H1 (cell line): ENCODE measurements around the gene UBAP1. TPM values are rescaled to one million over a fixed set of nuclear protein-coding genes. Genes with fewer than 3 reads are reported as not detected.

Experiments used
- CTCF ChIA-PET: fragments of 300-600 bp; sonication (Branson Sonifier 250); formaldehyde crosslinking; loops from one replicate; lab custom pipeline; 2021; ENCODE audit not compliant: partially characterized antibody; lab: Charles Lee
- POLR2A ChIA-PET: fragments of 300-600 bp; sonication (Branson Sonifier 250); formaldehyde crosslinking; loops from one replicate; lab custom pipeline; 2021; ENCODE audit warnings: inconsistent platforms; ENCODE audit not compliant: partially characterized antibody; lab: Charles Lee
- DNase-seq, 2 experiments: peaks; one replicate each; pipeline versions ENCODE4 v3.0.0 to v3.0.0-alpha.2; 2010 to 2022; ENCODE audit warnings: low spot score in 2 of 2, low read depth in 1 of 2, mixed read lengths in 1 of 2
- FAIRE-seq: peaks from 2 replicates; lab custom pipeline; 2011; peaks lifted over from hg19 to GRCh38; lab: Jason Lieb, UNC
- H2AFZ ChIP-seq: 2 replicates; pipeline ENCODE4 v1.8.1; 2012; ENCODE audit warnings: low read length, inconsistent platforms
- H2AK5ac ChIP-seq: 2 replicates; pipeline ENCODE4 v1.6.1; 2013; ENCODE audit warnings: low read depth, low read length
- H2BK120ac ChIP-seq: replicated peaks from 2 replicates; pipeline ENCODE3; 2013; ENCODE audit warnings: low read depth, low read length, inconsistent platforms
- H2BK12ac ChIP-seq: 2 replicates; pipeline ENCODE4 v1.6.1; 2013; ENCODE audit warnings: low read depth, low read length
- H2BK15ac ChIP-seq: 2 replicates; pipeline ENCODE4 v1.6.1; 2013; ENCODE audit warnings: low read length
- H2BK20ac ChIP-seq: 2 replicates; pipeline ENCODE4 v1.6.1; 2013; ENCODE audit warnings: low read length
- H2BK5ac ChIP-seq: 2 replicates; pipeline ENCODE4 v1.6.1; 2013; ENCODE audit warnings: low read depth, low read length
- H3K14ac ChIP-seq: 2 replicates; pipeline ENCODE4 v1.6.1; 2013; ENCODE audit warnings: inconsistent platforms; ENCODE audit not compliant: insufficient read length
- H3K18ac ChIP-seq: 2 replicates; pipeline ENCODE4 v1.6.1; 2013; ENCODE audit warnings: low read length; ENCODE audit errors: extremely low read depth
- H3K23ac ChIP-seq: 2 replicates; pipeline ENCODE4 v1.6.1; 2013; ENCODE audit warnings: inconsistent platforms; ENCODE audit not compliant: insufficient read length
- H3K23me2 ChIP-seq: 2 replicates; pipeline ENCODE4 v1.6.1; 2013; ENCODE audit warnings: low read depth, low read length
- H3K27ac ChIP-seq: 2 replicates; pipeline ENCODE4 v1.6.1; 2011; ENCODE audit warnings: low read depth, low read length, inconsistent platforms
- H3K27me3 ChIP-seq, 4 experiments: replicated peaks in 1 of 4; 1 replicate in 1 of 4; 2 replicates in 3 of 4; pipeline versions ENCODE4 v1.6.1 to v1.8.1; 2011 to 2013; ENCODE audit warnings: low read length in 3 of 4, mild to moderate bottlenecking in 3 of 4, inconsistent platforms in 2 of 4, mixed read lengths in 2 of 4, moderate library complexity in 1 of 4; ENCODE audit not compliant: control insufficient read depth in 3 of 4, insufficient read depth in 3 of 4; ENCODE audit errors: extremely low read depth in 1 of 4
- H3K36me3 ChIP-seq, 4 experiments: 2 replicates each; pipeline versions ENCODE4 v1.6.1 to v1.8.1; 2011 to 2013; ENCODE audit warnings: mild to moderate bottlenecking in 4 of 4, low read length in 3 of 4, moderate library complexity in 2 of 4, control low read depth in 1 of 4, inconsistent platforms in 1 of 4; ENCODE audit not compliant: insufficient read depth in 4 of 4, control insufficient read depth in 2 of 4
- H3K4ac ChIP-seq: replicated peaks from 2 replicates; pipeline ENCODE3; 2013; ENCODE audit warnings: low read length, low read depth, mixed read lengths, inconsistent platforms; ENCODE audit not compliant: insufficient read length
- H3K4me1 ChIP-seq, 4 experiments: replicated peaks in 1 of 4; 1 replicate in 1 of 4; 2 replicates in 3 of 4; pipeline versions ENCODE4 v1.6.1 to v1.8.1; 2011 to 2013; ENCODE audit warnings: low read length in 3 of 4, inconsistent platforms in 2 of 4, mixed read lengths in 1 of 4; ENCODE audit not compliant: insufficient read depth in 4 of 4, control insufficient read depth in 3 of 4
- H3K4me2 ChIP-seq, 2 experiments: 2 replicates each; pipeline versions ENCODE4 v1.6.1 to v1.8.1; 2011 to 2013; ENCODE audit warnings: low read depth in 2 of 2, low read length in 2 of 2, control low read depth in 1 of 2, inconsistent platforms in 1 of 2, mild to moderate bottlenecking in 1 of 2; ENCODE audit not compliant: insufficient read depth in 1 of 2
- H3K4me3 ChIP-seq, 4 experiments: fragments of 200-600, 300-600 bp in 1 of 4; sonication (generic), shearing (Covaris generic), sonication (Bioruptor Twin) in 1 of 4; 2 replicates each; pipeline versions ENCODE4 v1.5.1 to v1.8.1; 2011 to 2016; ENCODE audit warnings: low read length in 4 of 4, low read depth in 3 of 4, control low read depth in 2 of 4, inconsistent platforms in 2 of 4, mild to moderate bottlenecking in 2 of 4, mixed read lengths in 1 of 4, moderate library complexity in 1 of 4; ENCODE audit not compliant: insufficient read depth in 2 of 4; ENCODE audit errors: extremely low read depth in 1 of 4
- H3K56ac ChIP-seq: replicated peaks from 2 replicates; pipeline ENCODE3; 2013; ENCODE audit warnings: low read depth, mild to moderate bottlenecking, mixed read lengths, low read length, inconsistent platforms; ENCODE audit not compliant: insufficient read length
- H3K79me1 ChIP-seq: 2 replicates; pipeline ENCODE4 v1.6.1; 2013; ENCODE audit warnings: low read depth, low read length, control low read depth
- H3K79me2 ChIP-seq, 2 experiments: 2 replicates each; pipeline versions ENCODE4 v1.6.1 to v1.8.1; 2012 to 2013; ENCODE audit warnings: low read length in 2 of 2, mild to moderate bottlenecking in 2 of 2, inconsistent platforms in 1 of 2; ENCODE audit not compliant: insufficient read depth in 2 of 2, control insufficient read depth in 1 of 2
- H3K9ac ChIP-seq, 4 experiments: replicated peaks in 1 of 4; 1 replicate in 1 of 4; 2 replicates in 3 of 4; pipeline versions ENCODE4 v1.6.1 to v1.8.1; 2011 to 2013; ENCODE audit warnings: low read depth in 3 of 4, low read length in 3 of 4, control low read depth in 2 of 4, mild to moderate bottlenecking in 2 of 4, moderate library complexity in 2 of 4, inconsistent platforms in 1 of 4; ENCODE audit errors: extremely low read depth in 1 of 4
- H3K9me3 ChIP-seq, 2 experiments: 2 replicates each; pipeline versions ENCODE4 v1.6.1 to v1.8.1; 2012 to 2013; ENCODE audit warnings: mild to moderate bottlenecking in 2 of 2, moderate library complexity in 2 of 2, control low read depth in 1 of 2, inconsistent platforms in 1 of 2, low read depth in 1 of 2, low read length in 1 of 2, mixed read lengths in 1 of 2; ENCODE audit not compliant: insufficient read depth in 2 of 2
- H4K20me1 ChIP-seq, 2 experiments: replicated peaks in 1 of 2; 2 replicates each; pipeline versions ENCODE3 to v1.8.1; 2011 to 2013; ENCODE audit warnings: inconsistent platforms in 2 of 2, low read length in 2 of 2, mild to moderate bottlenecking in 1 of 2; ENCODE audit not compliant: insufficient read depth in 2 of 2, control insufficient read depth in 1 of 2
- H4K5ac ChIP-seq: 2 replicates; pipeline ENCODE4 v1.6.1; 2013; ENCODE audit warnings: low read length, low read depth, mixed read lengths, inconsistent platforms; ENCODE audit not compliant: insufficient read length
- H4K8ac ChIP-seq: 2 replicates; pipeline ENCODE4 v1.8.0; 2013; ENCODE audit warnings: mild to moderate bottlenecking, moderate library complexity, low read length, inconsistent platforms; ENCODE audit not compliant: insufficient read depth; ENCODE audit errors: extremely low read depth
- H4K91ac ChIP-seq: replicated peaks from 2 replicates; pipeline ENCODE3; 2013; ENCODE audit warnings: low read length, mixed read lengths, inconsistent platforms; ENCODE audit not compliant: insufficient read length
- BACH1 ChIP-seq: IDR thresholded peaks from 2 replicates; pipeline ENCODE4 v1.6.1; 2012; ENCODE audit warnings: low read length, improper control_type of control experiment
- FOSL1 ChIP-seq: IDR thresholded peaks from 2 replicates; pipeline ENCODE4 v1.6.1; 2011; ENCODE audit warnings: mild to moderate bottlenecking, low read depth, low read length, moderate library complexity; ENCODE audit not compliant: insufficient read depth
- JUN ChIP-seq: IDR thresholded peaks from 2 replicates; pipeline ENCODE4 v1.6.1; 2011; ENCODE audit warnings: low read depth, mild to moderate bottlenecking, improper control_type of control experiment, low read length
- KDM1A ChIP-seq: fragments of 200-600, 300-600 bp; sonication (generic); IDR thresholded peaks from 2 replicates; pipeline ENCODE4 v1.7.1; 2016; ENCODE audit warnings: mild to moderate bottlenecking, low read length, borderline replicate concordance
- KDM5A ChIP-seq: fragments of 200-600 bp; IDR thresholded peaks from 2 replicates; pipeline ENCODE4 v1.7.1; 2012; ENCODE audit warnings: mild to moderate bottlenecking, low read length, inconsistent platforms, mixed read lengths
- NRF1 ChIP-seq: IDR thresholded peaks from 2 replicates; pipeline ENCODE4 v1.6.1; 2011; ENCODE audit warnings: mild to moderate bottlenecking, low read depth, low read length, improper control_type of control experiment
- POLR2AphosphoS5 ChIP-seq: IDR thresholded peaks from 2 replicates; pipeline ENCODE4 v1.6.1; 2011; ENCODE audit warnings: low read depth, low read length
- SP2 ChIP-seq: IDR thresholded peaks from 2 replicates; pipeline ENCODE4 v1.6.1; 2012; ENCODE audit warnings: mild to moderate bottlenecking, low read length, inconsistent platforms
- SUZ12 ChIP-seq: fragments of 200-600 bp; sonication (generic); IDR thresholded peaks from 2 replicates; pipeline ENCODE4 v1.6.1; 2012; ENCODE audit warnings: mild to moderate bottlenecking, inconsistent platforms, low read length, moderate library complexity, mixed read lengths
- TAF7 ChIP-seq: optimal IDR thresholded peaks from 2 replicates; pipeline ENCODE3; 2011; ENCODE audit warnings: low read depth, mild to moderate bottlenecking, inconsistent platforms, low read length, moderate library complexity, borderline replicate concordance
- YY1 ChIP-seq: IDR thresholded peaks from 2 replicates; pipeline ENCODE4 v1.6.1; 2011; ENCODE audit warnings: low read depth, mild to moderate bottlenecking, low read length
- WGBS, 2 experiments: shearing (Covaris generic) in 1 of 2; methylation state at CpG; one replicate each; pipeline versions ENCODE4 v1.1.6 to v1.1.7; 2013 to 2015; ENCODE audit warnings: low lambda C conversion rate in 2 of 2, mixed read lengths in 2 of 2, inconsistent platforms in 1 of 2, low coverage in 1 of 2, missing lambda C conversion rate in 1 of 2; ENCODE audit not compliant: insufficient replicate concordance in 2 of 2, insufficient coverage in 1 of 2, insufficient read length in 1 of 2; ENCODE audit errors: extremely low coverage in 1 of 2, missing lambda C conversion rate in 1 of 2; 5-methylcytosine and 5-hydroxymethylcytosine counted together
- polyA plus RNA-seq, 7 experiments: library from polyadenylated mRNA; depleted of rRNA in 3 of 7; stranded (reverse) in 5 of 7; unstranded in 2 of 7; fragments of >200 nt in 5 of 7; fragments of 200-250 nt in 2 of 7; gene quantifications; 1 replicate in 5 of 7; 2 replicates in 1 of 7; 4 replicates in 1 of 7; pipeline versions ENCODE4 v1.2.1 to v1.2.3, GENCODE V29; 2011 to 2013; ENCODE audit warnings: missing spikeins in 2 of 7, mixed read lengths in 2 of 7
- total RNA-seq: library from RNA; stranded (reverse); fragmentation: NEBNext Ultra II Directional; extraction: Animal tissue kit (Norgen Biotek cat#: 25700); gene quantifications from 2 replicates; pipeline ENCODE4 v1.2.1, GENCODE V29; 2021
- TF ChIP-seq, protein P1 (sequence below): IDR thresholded peaks from 2 replicates; pipeline ENCODE4 v1.6.1; 2012; ENCODE audit warnings: inconsistent platforms
- TF ChIP-seq, protein P2 (sequence below), 3 experiments: IDR thresholded peaks; 1 replicate in 2 of 3; 2 replicates in 1 of 3; pipeline versions ENCODE4 v1.5.1 to v1.6.1; 2011; ENCODE audit warnings: low read length in 3 of 3, mild to moderate bottlenecking in 3 of 3, inconsistent platforms in 2 of 3, low read depth in 1 of 3, moderate library complexity in 1 of 3; ENCODE audit not compliant: insufficient read depth in 1 of 3; ENCODE audit errors: control extremely low read depth in 1 of 3

Gene UBAP1
- total and polyA plus RNA-seq, 2 of the 8 experiments (the other 6 are each of a cell fraction or from before 2014, with no cell fraction given): 31.3 to 31.4 TPM

DNA sequence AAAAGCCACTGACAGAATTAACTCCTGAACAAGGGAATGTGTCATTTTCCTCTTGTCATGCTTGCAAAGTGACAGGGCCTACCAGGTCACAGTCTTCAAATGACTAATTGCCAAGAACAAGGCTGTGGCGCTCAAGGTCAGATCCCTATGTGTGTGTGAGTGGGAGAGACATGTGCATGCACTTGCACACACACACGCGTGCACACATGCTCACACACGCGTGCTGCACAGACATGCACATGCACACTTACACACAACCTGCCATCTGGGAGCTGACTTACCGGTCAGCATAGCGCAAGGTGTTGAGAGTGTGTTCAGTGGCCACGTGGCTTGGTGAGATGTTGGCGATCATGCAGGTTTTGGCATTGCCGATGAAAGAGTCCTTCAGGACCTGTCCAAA is 80.5 kb downstream of the UBAP1 start:
- H4K8ac ChIP-seq: no peak overlapping the region
- H3K27me3 ChIP-seq: no peaks in the 10 kb centered on the region
- no peak overlapping the region for H2BK20ac ChIP-seq
- ChIA-PET CTCF (no interaction called here), POLR2A (no interaction called here)
- H2AK5ac ChIP-seq: no peak overlapping the region
- no peak overlapping the region for H2BK120ac ChIP-seq
- no peaks in the 10 kb centered on the region for H4K20me1 ChIP-seq
- H3K9ac ChIP-seq: no peak overlapping the region; a peak in 1 of 7 replicates
- no peaks in the 10 kb centered on the region for H3K9me3 ChIP-seq
- no peak overlapping the region for H3K18ac ChIP-seq
- 90% methylated on average over 10 of the region's 10 CpGs; no CpG with 5 or more reads in 1 of the 2 experiments for WGBS, 2 experiments
- FAIRE-seq (no peak), DNase-seq (no peak)
- H3K36me3 ChIP-seq: peaks cover 3 to 13% (median 4%) of the 10 kb centered on the region in 4 experiments; a peak in 5 of 8 replicates
- no peak overlapping the region for H2BK15ac ChIP-seq
- H4K5ac ChIP-seq: no peak overlapping the region
- H3K4me1 ChIP-seq: no peaks in the 10 kb centered on the region
- H2BK5ac ChIP-seq: no peak overlapping the region
- no peak overlapping the region for H3K23ac ChIP-seq
- no peak overlapping the region for H3K4me3 ChIP-seq
- H3K4me2 ChIP-seq: no peak overlapping the region
- H3K27ac ChIP-seq: no peak overlapping the region
- no peak overlapping the region for H2BK12ac ChIP-seq
- H3K23me2 ChIP-seq: no peaks in the 10 kb centered on the region
- H4K91ac ChIP-seq: no peak overlapping the region
- H3K4ac ChIP-seq: no peak overlapping the region
- no peak overlapping the region for H2AFZ ChIP-seq
- H3K56ac ChIP-seq: no peak overlapping the region
- H3K14ac ChIP-seq: no peak overlapping the region
- no peaks in the 10 kb centered on the region for H3K79me1 ChIP-seq
- H3K79me2 ChIP-seq: no peaks in the 10 kb centered on the region
- TF ChIP-seq KDM5A: no peak
- no peak for TF ChIP-seq SUZ12
- no peak for TF ChIP-seq YY1
- TF ChIP-seq, protein P1, sequence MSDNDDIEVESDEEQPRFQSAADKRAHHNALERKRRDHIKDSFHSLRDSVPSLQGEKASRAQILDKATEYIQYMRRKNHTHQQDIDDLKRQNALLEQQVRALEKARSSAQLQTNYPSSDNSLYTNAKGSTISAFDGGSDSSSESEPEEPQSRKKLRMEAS: no peak
- TF ChIP-seq BACH1: no peak
- no peak for TF ChIP-seq POLR2AphosphoS5
- TF ChIP-seq, protein P2, sequence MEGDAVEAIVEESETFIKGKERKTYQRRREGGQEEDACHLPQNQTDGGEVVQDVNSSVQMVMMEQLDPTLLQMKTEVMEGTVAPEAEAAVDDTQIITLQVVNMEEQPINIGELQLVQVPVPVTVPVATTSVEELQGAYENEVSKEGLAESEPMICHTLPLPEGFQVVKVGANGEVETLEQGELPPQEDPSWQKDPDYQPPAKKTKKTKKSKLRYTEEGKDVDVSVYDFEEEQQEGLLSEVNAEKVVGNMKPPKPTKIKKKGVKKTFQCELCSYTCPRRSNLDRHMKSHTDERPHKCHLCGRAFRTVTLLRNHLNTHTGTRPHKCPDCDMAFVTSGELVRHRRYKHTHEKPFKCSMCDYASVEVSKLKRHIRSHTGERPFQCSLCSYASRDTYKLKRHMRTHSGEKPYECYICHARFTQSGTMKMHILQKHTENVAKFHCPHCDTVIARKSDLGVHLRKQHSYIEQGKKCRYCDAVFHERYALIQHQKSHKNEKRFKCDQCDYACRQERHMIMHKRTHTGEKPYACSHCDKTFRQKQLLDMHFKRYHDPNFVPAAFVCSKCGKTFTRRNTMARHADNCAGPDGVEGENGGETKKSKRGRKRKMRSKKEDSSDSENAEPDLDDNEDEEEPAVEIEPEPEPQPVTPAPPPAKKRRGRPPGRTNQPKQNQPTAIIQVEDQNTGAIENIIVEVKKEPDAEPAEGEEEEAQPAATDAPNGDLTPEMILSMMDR (IDR thresholded peaks at IDR 0.05; ENCODE audit: control extremely low read depth in 1 of 3, insufficient read depth in 1 of 3, low read depth in 1 of 3, low read length in 3 of 3): no peak
- TF ChIP-seq FOSL1: no peak
- TF ChIP-seq KDM1A: no peak
- no peak for TF ChIP-seq TAF7
- no peak for TF ChIP-seq JUN
- no peak for TF ChIP-seq NRF1
- no peak for TF ChIP-seq SP2
